Nephron (organoid): ENCODE data around the gene CNPY3.
"Not testable (repeated sequence)": the region's sequence is repeated elsewhere in the genome, so short reads cannot be mapped to it uniquely, and the experiment has no call there.

Experiments
- H3K27ac Mint-ChIP-seq, 3 experiments: 2 replicates each; pipeline ENCODE4 v1.8.0; 2020; ENCODE audit warnings: mixed read lengths in 3 of 3, mild to moderate bottlenecking in 2 of 3, moderate library complexity in 1 of 3
- H3K27me3 Mint-ChIP-seq: 2 replicates; pipeline ENCODE4 v1.8.0; 2021; ENCODE audit warnings: low read depth, mild to moderate bottlenecking, moderate library complexity, mixed read lengths
- H3K36me3 Mint-ChIP-seq: 2 replicates; pipeline ENCODE4 v1.8.0; 2020; ENCODE audit warnings: low read depth, mixed read lengths
- H3K4me1 Mint-ChIP-seq: 2 replicates; pipeline ENCODE4 v1.8.0; 2020; ENCODE audit warnings: mixed read lengths
- H3K4me3 Mint-ChIP-seq, 3 experiments: 2 replicates each; pipeline ENCODE4 v1.8.0; 2020; ENCODE audit warnings: mild to moderate bottlenecking in 3 of 3, mixed read lengths in 3 of 3, moderate library complexity in 2 of 3
- H3K9me3 Mint-ChIP-seq: 2 replicates; pipeline ENCODE4 v1.8.0; 2020; ENCODE audit warnings: mixed read lengths
- CTCF ChIP-seq, 3 experiments: fragments of 200-600 bp; sonication (generic); IDR thresholded peaks; one replicate each; pipeline ENCODE4 v1.5.0; 2021; ENCODE audit warnings: antibody characterized with exemption in 3 of 3; ENCODE audit not compliant: unreplicated experiment in 3 of 3

CNPY3 gene

GRCh38 chr6:42952389-42952788 is 23.1 kb downstream of the CNPY3 start:
- no peak for TF ChIP-seq CTCF (IDR thresholded peaks at IDR 0.05; ENCODE audit: unreplicated experiment in 3 of 3)
- Mint-ChIP-seq H3K4me3 (no peak overlapping the region), H3K27me3 (no peaks in the 10 kb centered on the region), H3K9me3 (no peaks in the 10 kb centered on the region), H3K27ac (no peak overlapping the region), H3K36me3 (peaks cover 7% of the 10 kb centered on the region), H3K4me1 (no peaks in the 10 kb centered on the region)

- H3K27me3 Mint-ChIP-seq, H3K4me3 Mint-ChIP-seq, H3K4me1 Mint-ChIP-seq, H3K36me3 Mint-ChIP-seq, H3K9me3 Mint-ChIP-seq, H3K27ac Mint-ChIP-seq: not testable (repeated sequence)
These were observed 25.1 kb downstream of the CNPY3 start for GRCh38 chr6:42954405-42954804.

GRCh38 chr6:42958125-42958524 is 28.8 kb downstream of the CNPY3 start:
- TF ChIP-seq CTCF (IDR thresholded peaks at IDR 0.05; ENCODE audit: unreplicated experiment in 3 of 3) = no peak
- Mint-ChIP-seq H3K36me3 (peaks cover 15% of the 10 kb centered on the region), H3K9me3 (no peaks in the 10 kb centered on the region), H3K4me1 (peaks cover 10% of the 10 kb centered on the region), H3K27me3 (peaks cover 34% of the 10 kb centered on the region), H3K27ac (no peak overlapping the region), H3K4me3 (no peak overlapping the region)

- Mint-ChIP-seq H3K27me3 (peaks cover 34% of the 10 kb centered on the region), H3K9me3 (no peaks in the 10 kb centered on the region), H3K4me3 (peak overlapping the region; percentile 77 to 83 (median 77)), H3K36me3 (peaks cover 20% of the 10 kb centered on the region), H3K27ac (no peak overlapping the region), H3K4me1 (peaks cover 10% of the 10 kb centered on the region)
- no peak for TF ChIP-seq CTCF (IDR thresholded peaks at IDR 0.05; ENCODE audit: unreplicated experiment in 3 of 3)
These were observed 30.6 kb downstream of the CNPY3 start for GRCh38 chr6:42959917-42960242.

- Mint-ChIP-seq H3K9me3 (no peaks in the 10 kb centered on the region), H3K36me3 (peaks cover 22% of the 10 kb centered on the region), H3K27me3 (peaks cover 34% of the 10 kb centered on the region), H3K4me1 (peaks cover 10% of the 10 kb centered on the region), H3K27ac (no peak within 1 kb of the TSS), H3K4me3 (peak within 1 kb of the TSS; percentile 77 to 83 (median 77))
- no peak for TF ChIP-seq CTCF (IDR thresholded peaks at IDR 0.05; ENCODE audit: unreplicated experiment in 3 of 3)
These were observed 31.2 kb downstream of the CNPY3 start, which contains the start of gene GNMT for GRCh38 chr6:42960243-42961019. Gene GNMT (plus strand): TSS chr6:42960754. CDS start chr6:42960768, 14 bp downstream.

- Mint-ChIP-seq H3K27ac (no peak overlapping the region), H3K4me3 (peak overlapping the region in 2 of 3 experiments; percentile 10 to 83), H3K9me3 (no peaks in the 10 kb centered on the region), H3K4me1 (peaks cover 10% of the 10 kb centered on the region), H3K27me3 (peaks cover 34% of the 10 kb centered on the region), H3K36me3 (peaks cover 22% of the 10 kb centered on the region)
- no peak for TF ChIP-seq CTCF (IDR thresholded peaks at IDR 0.05; ENCODE audit: unreplicated experiment in 3 of 3)
These were observed 31.8 kb downstream of the CNPY3 start for GRCh38 chr6:42961020-42961470.
